Ovary (tissue), 3 donors: ENCODE measurements around the gene RCE1.

Source experiments
- CTCF ChIP-seq, 3 donors: fragments of 450-650 bp in 2 of 3; fragments of 200-600 bp in 1 of 3; IDR thresholded peaks; one replicate each; pipeline versions ENCODE4 v1.5.1 to v1.8.0; 2016 to 2022; ENCODE audit warnings: antibody characterized with exemption in 3 of 3, mild to moderate bottlenecking in 1 of 3
- EP300 ChIP-seq: sonication (generic); formaldehyde crosslinking; IDR thresholded peaks from one replicate; pipeline ENCODE4 v1.6.1; 2017; ENCODE audit warnings: antibody characterized with exemption
- POLR2A ChIP-seq: fragments of 450-650 bp; IDR thresholded peaks from one replicate; pipeline ENCODE4 v1.6.1; 2017; ENCODE audit warnings: antibody characterized with exemption, mild to moderate bottlenecking, moderate library complexity
- donor health status: DM: no; HTN: no; CAD: no.

- TF ChIP-seq CTCF (IDR thresholded peaks at IDR 0.05) (no peak), POLR2A (no peak), EP300 (no peak)
Observed at GRCh38 chr11:66870616-66871520, 27.6 kb downstream of the RCE1 start.
